ENCODE data around the gene FANK1. TPM values are rescaled to one million over a fixed set of nuclear protein-coding genes. Genes with fewer than 3 reads are reported as not detected.

FANK1 gene
- polyA plus RNA-seq, 3 donors: 0.20 TPM; not detected in 2

DNA sequence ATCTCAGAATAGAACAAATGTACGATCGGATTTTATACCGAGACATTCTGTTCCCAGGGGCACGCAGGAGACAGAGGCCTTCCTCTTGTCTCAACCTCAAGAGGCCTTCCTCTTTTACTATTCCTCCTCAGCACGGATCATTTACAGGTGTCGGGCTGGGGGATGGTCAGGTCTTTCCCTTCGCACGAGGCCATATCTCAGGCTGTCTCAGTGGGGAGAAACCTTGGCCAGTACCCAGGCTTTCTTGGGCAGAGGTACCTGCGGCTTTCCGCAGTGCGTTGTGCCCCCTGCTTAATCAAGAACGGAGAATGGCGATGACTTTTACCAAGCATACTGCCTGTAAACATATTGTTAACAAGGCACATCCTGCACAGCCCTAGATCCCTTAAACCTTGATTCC, 44.2 kb downstream of the FANK1 start:
- H3K27ac Mint-ChIP-seq: no peak overlapping the region
- no peaks in the 10 kb centered on the region for H3K4me1 Mint-ChIP-seq
- H3K27ac ChIP-seq (ENCODE audit: low read depth in 1 of 2, low read length in 2 of 2): no peak overlapping the region
- no peak overlapping the region for H3K9ac ChIP-seq (ENCODE audit: insufficient read depth, low read length, poor library complexity, severe bottlenecking)
- peaks cover 0 to 15% (median 6%) of the 10 kb centered on the region in 7 donors for H3K9me3 Mint-ChIP-seq
- H3K27me3 Mint-ChIP-seq (ENCODE audit: low read depth in 3 of 3): no peaks in the 10 kb centered on the region
- peaks cover 0 to 2% of the 10 kb centered on the region in 2 donors for H3K27me3 ChIP-seq (ENCODE audit: control insufficient read depth in 2 of 2, insufficient read depth in 2 of 2, low read length in 2 of 2)
- H3K4me1 ChIP-seq (ENCODE audit: control insufficient read depth in 1 of 2, insufficient read depth in 2 of 2, low read length in 2 of 2): no peaks in the 10 kb centered on the region
- no peak overlapping the region for H3K4me3 ChIP-seq (replicated peaks in 1 of 3; ENCODE audit: low read depth in 2 of 3, low read length in 3 of 3)
- 83% methylated on average over 10 of the region's 13 CpGs for WGBS (ENCODE audit: insufficient coverage)
- H3K4me3 Mint-ChIP-seq: no peak overlapping the region
- H2AFZ ChIP-seq (ENCODE audit: insufficient read depth, low read depth, low read length, poor library complexity, severe bottlenecking): no peak overlapping the region
- TF ChIP-seq, protein P1, sequence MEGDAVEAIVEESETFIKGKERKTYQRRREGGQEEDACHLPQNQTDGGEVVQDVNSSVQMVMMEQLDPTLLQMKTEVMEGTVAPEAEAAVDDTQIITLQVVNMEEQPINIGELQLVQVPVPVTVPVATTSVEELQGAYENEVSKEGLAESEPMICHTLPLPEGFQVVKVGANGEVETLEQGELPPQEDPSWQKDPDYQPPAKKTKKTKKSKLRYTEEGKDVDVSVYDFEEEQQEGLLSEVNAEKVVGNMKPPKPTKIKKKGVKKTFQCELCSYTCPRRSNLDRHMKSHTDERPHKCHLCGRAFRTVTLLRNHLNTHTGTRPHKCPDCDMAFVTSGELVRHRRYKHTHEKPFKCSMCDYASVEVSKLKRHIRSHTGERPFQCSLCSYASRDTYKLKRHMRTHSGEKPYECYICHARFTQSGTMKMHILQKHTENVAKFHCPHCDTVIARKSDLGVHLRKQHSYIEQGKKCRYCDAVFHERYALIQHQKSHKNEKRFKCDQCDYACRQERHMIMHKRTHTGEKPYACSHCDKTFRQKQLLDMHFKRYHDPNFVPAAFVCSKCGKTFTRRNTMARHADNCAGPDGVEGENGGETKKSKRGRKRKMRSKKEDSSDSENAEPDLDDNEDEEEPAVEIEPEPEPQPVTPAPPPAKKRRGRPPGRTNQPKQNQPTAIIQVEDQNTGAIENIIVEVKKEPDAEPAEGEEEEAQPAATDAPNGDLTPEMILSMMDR (IDR thresholded peaks at IDR 0.05): no peak
- H4K20me1 ChIP-seq (ENCODE audit: insufficient read depth, low read length): no peaks in the 10 kb centered on the region
- peaks cover 0 to 6% of the 10 kb centered on the region in 2 donors for H3K9me3 ChIP-seq (replicated peaks in 1 of 2; ENCODE audit: control insufficient read depth in 1 of 2, insufficient read depth in 1 of 2, low read length in 2 of 2)
- no peaks in the 10 kb centered on the region for H3K79me2 ChIP-seq (ENCODE audit: insufficient read depth, low read length)
- DNase-seq: no peak
- H3K36me3 Mint-ChIP-seq: no peaks in the 10 kb centered on the region
- H3K36me3 ChIP-seq (replicated peaks in 1 of 2; ENCODE audit: control insufficient read depth in 1 of 2, insufficient read depth in 2 of 2, low read length in 2 of 2): no peaks in the 10 kb centered on the region
- H3K4me2 ChIP-seq (replicated peaks; ENCODE audit: extremely low read depth, low read length, poor library complexity, severe bottlenecking): no peak overlapping the region
- intact Hi-C loops (cut with micrococcal nuclease): no loop called here

DNA sequence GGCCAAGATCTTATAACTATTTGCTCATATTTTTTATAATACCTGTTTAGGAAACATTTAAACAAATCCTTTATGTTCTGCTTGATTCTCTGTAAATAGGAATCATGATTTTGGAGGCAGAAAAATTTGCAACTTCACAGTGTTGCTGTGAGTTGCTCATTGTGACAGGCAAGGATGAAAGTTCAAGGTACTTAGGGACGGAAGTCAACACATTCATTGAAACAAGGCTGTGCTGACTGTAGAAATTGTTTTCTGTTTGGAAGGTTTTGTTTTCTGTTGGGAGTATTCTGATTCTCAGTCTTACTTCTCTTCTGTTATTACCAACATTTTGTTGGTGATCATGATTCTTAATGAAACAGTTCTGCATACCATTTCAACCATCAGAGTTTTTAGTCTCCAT, 54.9 kb downstream of the FANK1 start:
- Mint-ChIP-seq H3K36me3 (no peaks in the 10 kb centered on the region), H3K9me3 (peaks cover 10 to 40% (median 32%) of the 10 kb centered on the region in 7 donors), H3K27me3 (ENCODE audit: low read depth in 3 of 3) (peaks cover 0 to 1% (median 0%) of the 10 kb centered on the region in 3 donors), H3K4me1 (no peaks in the 10 kb centered on the region), H3K4me3 (no peak overlapping the region), H3K27ac (no peak overlapping the region)
- H3K79me2 ChIP-seq (ENCODE audit: insufficient read depth, low read length): no peaks in the 10 kb centered on the region
- peaks cover 23 to 24% of the 10 kb centered on the region in 2 donors for H3K9me3 ChIP-seq (replicated peaks in 1 of 2; ENCODE audit: control insufficient read depth in 1 of 2, insufficient read depth in 1 of 2, low read length in 2 of 2)
- DNase-seq: no peak
- H3K27ac ChIP-seq (ENCODE audit: low read depth in 1 of 2, low read length in 2 of 2): no peak overlapping the region
- WGBS (ENCODE audit: insufficient coverage): no CpG with 5 or more reads among the region's 1 CpG
- H3K4me1 ChIP-seq (ENCODE audit: control insufficient read depth in 1 of 2, insufficient read depth in 2 of 2, low read length in 2 of 2): no peaks in the 10 kb centered on the region
- intact Hi-C loops (cut with micrococcal nuclease): no loop called here
- no peak overlapping the region for H3K4me2 ChIP-seq (replicated peaks; ENCODE audit: extremely low read depth, low read length, poor library complexity, severe bottlenecking)
- H2AFZ ChIP-seq (ENCODE audit: insufficient read depth, low read depth, low read length, poor library complexity, severe bottlenecking): no peak overlapping the region
- H3K27me3 ChIP-seq (ENCODE audit: control insufficient read depth in 2 of 2, insufficient read depth in 2 of 2, low read length in 2 of 2): no peaks in the 10 kb centered on the region
- H3K9ac ChIP-seq (ENCODE audit: insufficient read depth, low read length, poor library complexity, severe bottlenecking): no peak overlapping the region
- H4K20me1 ChIP-seq (ENCODE audit: insufficient read depth, low read length): no peaks in the 10 kb centered on the region
- TF ChIP-seq, protein P1 (IDR thresholded peaks at IDR 0.05): no peak
- H3K36me3 ChIP-seq (replicated peaks in 1 of 2; ENCODE audit: control insufficient read depth in 1 of 2, insufficient read depth in 2 of 2, low read length in 2 of 2): no peaks in the 10 kb centered on the region
- H3K4me3 ChIP-seq (replicated peaks in 1 of 3; ENCODE audit: low read depth in 2 of 3, low read length in 3 of 3): no peak overlapping the region

All from CD14-positive monocyte (primary cell).